ENCODE results near the gene CACNA2D2.

GRCh38 chr3:50411229-50411628 lies 92.2 kb downstream of the CACNA2D2 start:
- TF ChIP-seq FOXK1 (CRISPR knock-in tag; IDR thresholded peaks at IDR 0.05) (no peak), CTCF (IDR thresholded peaks at IDR 0.05) (no peak), SMAD4 (CRISPR knock-in tag; IDR thresholded peaks at IDR 0.05) (no peak), FOXP1 (CRISPR knock-in tag; IDR thresholded peaks at IDR 0.05; ENCODE audit: borderline replicate concordance) (no peak), NR1H2 (CRISPR knock-in tag; IDR thresholded peaks at IDR 0.05) (no peak), ETV6 (CRISPR knock-in tag; IDR thresholded peaks at IDR 0.05) (no peak), ATF6 (CRISPR knock-in tag; IDR thresholded peaks at IDR 0.05) (no peak), CREB1 (CRISPR knock-in tag; IDR thresholded peaks at IDR 0.05) (no peak), IRF1 (CRISPR knock-in tag; IDR thresholded peaks at IDR 0.05) (no peak), TEAD4 (CRISPR knock-in tag; IDR thresholded peaks at IDR 0.05) (no peak), TEAD1 (CRISPR knock-in tag; IDR thresholded peaks at IDR 0.05) (no peak), AFF4 (CRISPR knock-in tag; IDR thresholded peaks at IDR 0.05; ENCODE audit: borderline replicate concordance) (no peak), SP1 (CRISPR knock-in tag; conservative IDR thresholded peaks at IDR 0.05) (no peak), USF2 (CRISPR knock-in tag; IDR thresholded peaks at IDR 0.05) (no peak)
